Eye (tissue), 1 donor: Measurements from ENCODE around the gene PHF10.

Source experiments
- DNase-seq: peaks from one replicate; pipeline ENCODE4 v3.0.0-alpha.2; 2015

The PHF10 gene

GRCh38 chr6:169669889-169670288, 54.4 kb downstream of the PHF10 start:
- no peak for DNase-seq

DNA sequence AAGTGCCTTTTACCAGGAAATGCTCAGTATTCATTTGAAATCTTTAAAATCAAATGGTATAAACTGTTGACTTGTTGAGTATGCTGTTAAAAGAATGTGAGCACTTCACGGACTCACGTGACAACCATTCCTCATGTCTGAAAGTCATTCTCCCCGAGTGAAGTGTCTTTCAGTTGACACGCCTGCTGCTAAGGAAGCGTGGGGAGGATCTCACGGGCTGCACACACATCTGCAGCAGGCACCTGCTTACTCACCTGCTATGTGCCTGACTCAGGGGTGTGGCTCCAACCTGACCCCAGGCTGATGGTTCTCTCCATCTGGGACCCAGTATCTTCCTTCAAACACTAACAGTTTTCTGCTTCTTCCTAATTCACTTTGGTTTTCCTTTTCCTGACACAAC, 55.2 kb downstream of the PHF10 start:
- DNase-seq = no peak

GRCh38 chr6:169668203-169668847, 56.0 kb downstream of the PHF10 start:
- no peak for DNase-seq

DNA sequence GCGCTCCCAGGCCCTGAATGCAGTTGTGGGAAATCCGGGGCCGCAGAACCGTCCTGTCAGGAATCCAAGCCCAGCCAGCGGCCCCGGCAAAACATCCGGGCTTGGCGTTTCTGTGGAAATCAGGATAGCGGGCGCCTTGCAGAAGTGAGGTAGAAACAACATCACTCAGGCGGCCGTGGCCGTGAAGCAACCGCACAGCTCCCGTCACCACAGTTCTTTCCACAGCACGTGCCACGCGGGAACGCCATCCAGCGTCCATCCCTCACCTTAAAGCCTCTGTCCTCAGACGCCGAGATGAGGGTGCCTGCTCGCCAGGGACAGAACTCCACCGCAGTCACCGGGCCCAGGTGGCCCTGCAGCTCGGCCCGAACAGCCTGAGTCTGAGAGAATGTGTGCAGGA, 56.6 kb downstream of the PHF10 start:
- no peak for DNase-seq

DNA sequence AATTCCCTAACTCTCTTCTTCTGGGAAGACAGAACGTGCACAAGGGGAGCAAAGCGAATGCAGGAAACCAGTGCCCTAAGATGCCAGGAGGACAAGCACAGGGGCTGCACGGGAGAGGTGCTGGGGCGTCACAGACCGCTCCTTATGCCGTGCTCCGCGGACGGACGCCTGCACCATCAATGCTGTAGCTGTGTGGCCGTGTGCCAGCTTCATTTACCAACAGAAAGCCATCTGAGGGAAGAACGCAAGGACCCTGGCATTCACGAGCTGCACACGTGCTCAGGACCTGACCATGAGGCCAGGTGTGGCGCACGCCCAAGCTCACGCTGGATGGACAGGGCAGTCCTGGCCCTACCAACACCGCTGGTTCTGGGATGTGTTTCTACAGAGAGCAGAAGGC, 57.9 kb downstream of the PHF10 start:
- DNase-seq = no peak

GRCh38 chr6:169665289-169665688, 59.0 kb downstream of the PHF10 start:
- peak; percentile 30 for DNase-seq

GRCh38 chr6:169664227-169664626, 60.1 kb downstream of the PHF10 start:
- no peak for DNase-seq

GRCh38 chr6:169663468-169663867, 60.8 kb downstream of the PHF10 start:
- DNase-seq = no peak

DNA sequence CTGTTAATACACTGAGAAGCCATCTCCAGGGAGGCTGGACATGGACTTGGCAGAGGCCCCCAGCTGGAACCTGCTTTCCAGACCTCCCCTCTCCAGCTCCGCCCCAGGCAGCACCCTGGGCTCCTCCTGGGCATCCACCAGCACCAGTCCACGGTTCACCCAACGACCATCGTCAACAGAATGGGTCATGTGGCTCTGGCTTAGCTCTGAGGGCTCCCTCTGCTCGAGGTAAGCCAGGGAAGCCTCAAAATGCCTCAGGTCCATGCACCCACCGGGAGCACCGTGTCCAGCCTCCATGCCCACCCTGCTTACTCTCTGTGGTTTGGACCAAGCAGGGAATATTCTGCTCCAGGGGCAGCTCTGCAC, 62.9 kb downstream of the PHF10 start:
- no peak for DNase-seq

GRCh38 chr6:169660751-169661390, 63.4 kb downstream of the PHF10 start:
- DNase-seq = no peak

- no peak for DNase-seq
These were observed 64.3 kb downstream of the PHF10 start for GRCh38 chr6:169659820-169660610.

GRCh38 chr6:169657284-169657610, 67.1 kb downstream of the PHF10 start:
- no peak for DNase-seq

DNA sequence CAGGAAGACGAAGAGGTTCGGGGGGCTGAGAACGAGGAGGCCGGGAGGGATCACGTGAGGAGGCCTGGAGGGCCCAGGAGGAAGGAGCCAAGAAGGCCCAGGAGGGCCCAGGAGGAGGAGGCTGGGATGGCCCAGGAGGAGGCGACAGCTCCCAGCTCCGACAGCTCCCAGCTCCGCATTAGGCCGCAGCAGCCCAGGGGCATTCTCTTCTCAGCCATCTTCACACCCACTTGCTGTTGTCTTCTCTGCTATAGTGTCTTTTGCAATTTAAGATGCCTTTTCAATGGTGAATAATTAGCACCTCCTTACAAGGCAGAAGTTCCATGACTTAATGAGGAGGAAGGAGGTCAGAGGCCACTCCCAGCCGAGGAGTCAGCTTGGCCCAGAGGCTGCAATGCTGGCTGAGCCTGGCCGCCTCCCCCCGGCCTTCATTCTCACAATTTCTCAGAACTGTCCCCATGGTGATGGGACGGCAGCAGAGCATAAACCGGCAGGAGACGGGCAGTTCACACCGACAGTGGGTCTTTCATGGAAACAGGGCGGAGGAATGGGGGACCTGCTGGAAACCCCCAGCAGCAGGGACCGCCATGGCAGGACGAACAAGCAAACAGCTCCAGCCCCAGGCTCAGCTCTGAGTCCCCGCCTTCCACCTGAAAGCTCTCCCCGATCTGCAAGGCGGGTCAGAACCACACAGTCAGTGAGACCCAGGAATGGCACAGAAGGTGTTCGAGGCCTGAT, 67.6 kb downstream of the PHF10 start:
- no peak for DNase-seq

DNA sequence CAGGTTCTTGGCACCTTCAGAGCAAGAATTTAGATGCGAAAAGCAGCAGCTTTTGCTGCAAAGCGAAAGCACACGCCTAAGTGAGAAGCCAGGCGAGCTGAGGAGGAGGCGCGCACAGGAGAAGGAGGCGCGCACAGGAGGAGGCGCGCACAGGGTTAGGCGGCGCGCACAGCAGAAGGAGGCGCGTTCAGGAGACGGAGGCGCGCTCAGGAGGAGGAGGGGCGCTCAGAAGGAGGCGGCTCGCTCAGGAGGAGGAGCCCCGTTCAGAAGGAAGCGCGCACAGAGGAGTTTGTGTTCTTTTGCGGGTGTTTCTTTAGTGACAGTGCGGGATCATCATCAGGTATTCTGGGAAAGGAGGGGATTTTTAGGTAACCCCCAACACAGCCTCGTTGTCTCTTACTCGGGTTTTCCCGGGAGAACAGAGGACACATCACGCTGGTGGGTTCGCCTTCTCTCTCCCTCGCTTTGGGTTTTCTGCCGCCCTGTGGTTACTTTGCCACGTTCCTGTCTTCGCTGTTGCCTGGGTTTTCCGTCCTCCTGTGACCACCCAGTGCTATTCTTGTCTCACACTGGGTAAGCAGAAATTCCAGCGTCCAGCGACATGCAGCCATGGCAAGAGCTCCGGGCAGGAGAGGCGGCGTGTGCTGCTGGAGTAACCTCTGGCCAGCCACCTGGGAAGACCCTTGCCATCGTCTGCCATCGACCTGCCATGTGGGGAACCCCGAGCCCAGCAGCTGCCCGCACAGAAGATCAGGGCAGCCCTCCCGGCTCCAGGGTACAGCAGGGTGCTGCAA, 69.5 kb downstream of the PHF10 start:
- DNase-seq = peak; percentile 86
